Neural progenitor cell (in vitro differentiated cells): ENCODE measurements around the gene NDUFA6. TPM values are rescaled to one million over a fixed set of nuclear protein-coding genes. Genes with fewer than 3 reads are reported as not detected.
"Not testable (repeated sequence)": the region's sequence is repeated elsewhere in the genome, so short reads cannot be mapped to it uniquely, and the experiment has no call there.

ENCODE experiments used
- DNase-seq: peaks from one replicate; pipeline ENCODE4 v3.0.0-alpha.2; 2016; ENCODE audit warnings: low spot score
- H2AFZ ChIP-seq: fragments of 200-600 bp; sonication (generic); replicated peaks from 2 replicates; pipeline ENCODE4 v1.6.1; 2016; ENCODE audit warnings: antibody characterized with exemption
- H3F3A ChIP-seq: fragments of 200-600 bp; sonication (generic); 2 replicates; pipeline ENCODE4 v1.6.1; 2016; ENCODE audit warnings: antibody characterized with exemption, low read depth
- H3K27ac ChIP-seq: fragments of 200-600 bp; sonication (generic); 2 replicates; pipeline ENCODE4 v1.5.1; 2016; ENCODE audit warnings: mild to moderate bottlenecking
- H3K27me3 ChIP-seq: fragments of 200-600 bp; sonication (generic); 2 replicates; pipeline ENCODE4 v1.6.1; 2016; ENCODE audit warnings: mild to moderate bottlenecking, moderate library complexity
- H3K36me3 ChIP-seq: fragments of 200-600 bp; sonication (generic); 2 replicates; pipeline ENCODE4 v1.5.1; 2016
- H3K4me1 ChIP-seq: fragments of 200-600 bp; sonication (generic); 2 replicates; pipeline ENCODE4 v1.6.1; 2016; ENCODE audit warnings: mixed run types
- H3K4me2 ChIP-seq: fragments of 200-600 bp; sonication (generic); 2 replicates; pipeline ENCODE4 v1.6.1; 2016
- H3K4me3 ChIP-seq: fragments of 200-600 bp; sonication (generic); 2 replicates; pipeline ENCODE4 v1.5.1; 2016
- H3K79me2 ChIP-seq: fragments of 200-600 bp; sonication (generic); 2 replicates; pipeline ENCODE4 v1.6.1; 2016; ENCODE audit warnings: low read depth
- H3K9ac ChIP-seq: fragments of 200-600 bp; sonication (generic); 2 replicates; pipeline ENCODE4 v1.6.1; 2016
- H3K9me3 ChIP-seq: fragments of 200-600 bp; sonication (generic); 2 replicates; pipeline ENCODE4 v1.5.1; 2016; ENCODE audit warnings: low read depth
- H4K20me1 ChIP-seq: fragments of 200-600 bp; sonication (generic); 2 replicates; pipeline ENCODE4 v1.6.1; 2016; ENCODE audit warnings: low read depth
- H3K27ac Mint-ChIP-seq: 3 replicates; pipeline ENCODE4 v1.8.0; 2021; ENCODE audit warnings: mixed read lengths
- H3K27me3 Mint-ChIP-seq: 2 replicates; pipeline ENCODE4 v1.8.0; 2022; ENCODE audit warnings: low read depth, mild to moderate bottlenecking, inconsistent platforms, moderate library complexity, mixed read lengths; ENCODE audit not compliant: insufficient read depth
- H3K36me3 Mint-ChIP-seq: 3 replicates; pipeline ENCODE4 v1.8.0; 2021; ENCODE audit warnings: mixed read lengths
- H3K4me1 Mint-ChIP-seq: 3 replicates; pipeline ENCODE4 v1.8.0; 2021; ENCODE audit warnings: mixed read lengths
- H3K4me3 Mint-ChIP-seq: 3 replicates; pipeline ENCODE4 v1.8.0; 2021; ENCODE audit warnings: mild to moderate bottlenecking, moderate library complexity, mixed read lengths
- H3K9me3 Mint-ChIP-seq: 3 replicates; pipeline ENCODE4 v1.8.0; 2020; ENCODE audit warnings: mixed read lengths
- EZH2 ChIP-seq: fragments of 200-600 bp; sonication (generic); IDR thresholded peaks from 2 replicates; pipeline ENCODE4 v1.6.1; 2017; ENCODE audit warnings: antibody characterized with exemption, mild to moderate bottlenecking, moderate library complexity
- EZH2phosphoT487 ChIP-seq: fragments of 200-600 bp; sonication (generic); IDR thresholded peaks from 2 replicates; pipeline ENCODE4 v1.6.1; 2017; ENCODE audit warnings: antibody characterized with exemption
- total RNA-seq: library from RNA; depleted of rRNA; stranded (reverse); fragments of >200 nt; gene quantifications from 2 replicates; pipeline ENCODE4 v1.2.3, GENCODE V29; 2015; ENCODE audit warnings: low replicate concordance
- TF ChIP-seq, protein P1 (sequence below): fragments of 200-600 bp; sonication (generic); IDR thresholded peaks from 2 replicates; pipeline ENCODE4 v1.5.1; 2017; ENCODE audit warnings: antibody characterized with exemption, mild to moderate bottlenecking

NDUFA6 gene
- total RNA-seq, 1 donor from 2014 or later = 132 TPM

DNA sequence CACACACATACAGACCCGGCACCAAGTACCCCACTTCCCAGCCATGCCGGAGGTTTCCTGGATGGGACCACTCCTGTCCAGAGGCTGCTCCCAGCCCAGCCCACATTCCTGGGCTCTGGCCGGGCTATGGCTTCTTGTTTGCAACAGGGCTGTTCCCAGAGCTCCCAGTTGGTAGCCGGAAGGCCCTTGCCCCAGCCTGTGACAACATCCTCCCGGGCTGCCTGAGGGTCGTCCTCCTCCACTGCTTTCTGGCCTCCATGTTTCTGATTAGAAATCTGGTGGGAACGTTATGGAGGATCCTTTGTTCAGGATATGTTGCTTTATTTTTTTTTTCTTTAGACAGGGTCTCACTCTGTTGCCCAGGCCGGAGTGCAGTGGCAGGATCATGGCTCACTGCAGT lies 41.0 kb upstream of the NDUFA6 start:
- Histone ChIP-seq H3K4me2 (no peak overlapping the region), H3K36me3 (no peaks in the 10 kb centered on the region), H3K4me1 (no peaks in the 10 kb centered on the region), H3K79me2 (no peaks in the 10 kb centered on the region), H3K9ac (no peak overlapping the region), H2AFZ (no peak overlapping the region), H3K9me3 (no peaks in the 10 kb centered on the region), H3F3A (no peaks in the 10 kb centered on the region), H4K20me1 (no peaks in the 10 kb centered on the region), H3K4me3 (no peak overlapping the region), H3K27me3 (no peaks in the 10 kb centered on the region), H3K27ac (no peak overlapping the region)
- H3K4me1 Mint-ChIP-seq = no peaks in the 10 kb centered on the region
- no peak overlapping the region for H3K27ac Mint-ChIP-seq
- no peak overlapping the region for H3K4me3 Mint-ChIP-seq
- no peak for TF ChIP-seq EZH2phosphoT487
- TF ChIP-seq EZH2 = no peak
- TF ChIP-seq, protein P1, sequence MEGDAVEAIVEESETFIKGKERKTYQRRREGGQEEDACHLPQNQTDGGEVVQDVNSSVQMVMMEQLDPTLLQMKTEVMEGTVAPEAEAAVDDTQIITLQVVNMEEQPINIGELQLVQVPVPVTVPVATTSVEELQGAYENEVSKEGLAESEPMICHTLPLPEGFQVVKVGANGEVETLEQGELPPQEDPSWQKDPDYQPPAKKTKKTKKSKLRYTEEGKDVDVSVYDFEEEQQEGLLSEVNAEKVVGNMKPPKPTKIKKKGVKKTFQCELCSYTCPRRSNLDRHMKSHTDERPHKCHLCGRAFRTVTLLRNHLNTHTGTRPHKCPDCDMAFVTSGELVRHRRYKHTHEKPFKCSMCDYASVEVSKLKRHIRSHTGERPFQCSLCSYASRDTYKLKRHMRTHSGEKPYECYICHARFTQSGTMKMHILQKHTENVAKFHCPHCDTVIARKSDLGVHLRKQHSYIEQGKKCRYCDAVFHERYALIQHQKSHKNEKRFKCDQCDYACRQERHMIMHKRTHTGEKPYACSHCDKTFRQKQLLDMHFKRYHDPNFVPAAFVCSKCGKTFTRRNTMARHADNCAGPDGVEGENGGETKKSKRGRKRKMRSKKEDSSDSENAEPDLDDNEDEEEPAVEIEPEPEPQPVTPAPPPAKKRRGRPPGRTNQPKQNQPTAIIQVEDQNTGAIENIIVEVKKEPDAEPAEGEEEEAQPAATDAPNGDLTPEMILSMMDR = no peak
- H3K27me3 Mint-ChIP-seq = peaks cover 10% of the 10 kb centered on the region
- no peaks in the 10 kb centered on the region for H3K36me3 Mint-ChIP-seq
- no peak for DNase-seq
- no peaks in the 10 kb centered on the region for H3K9me3 Mint-ChIP-seq

DNA sequence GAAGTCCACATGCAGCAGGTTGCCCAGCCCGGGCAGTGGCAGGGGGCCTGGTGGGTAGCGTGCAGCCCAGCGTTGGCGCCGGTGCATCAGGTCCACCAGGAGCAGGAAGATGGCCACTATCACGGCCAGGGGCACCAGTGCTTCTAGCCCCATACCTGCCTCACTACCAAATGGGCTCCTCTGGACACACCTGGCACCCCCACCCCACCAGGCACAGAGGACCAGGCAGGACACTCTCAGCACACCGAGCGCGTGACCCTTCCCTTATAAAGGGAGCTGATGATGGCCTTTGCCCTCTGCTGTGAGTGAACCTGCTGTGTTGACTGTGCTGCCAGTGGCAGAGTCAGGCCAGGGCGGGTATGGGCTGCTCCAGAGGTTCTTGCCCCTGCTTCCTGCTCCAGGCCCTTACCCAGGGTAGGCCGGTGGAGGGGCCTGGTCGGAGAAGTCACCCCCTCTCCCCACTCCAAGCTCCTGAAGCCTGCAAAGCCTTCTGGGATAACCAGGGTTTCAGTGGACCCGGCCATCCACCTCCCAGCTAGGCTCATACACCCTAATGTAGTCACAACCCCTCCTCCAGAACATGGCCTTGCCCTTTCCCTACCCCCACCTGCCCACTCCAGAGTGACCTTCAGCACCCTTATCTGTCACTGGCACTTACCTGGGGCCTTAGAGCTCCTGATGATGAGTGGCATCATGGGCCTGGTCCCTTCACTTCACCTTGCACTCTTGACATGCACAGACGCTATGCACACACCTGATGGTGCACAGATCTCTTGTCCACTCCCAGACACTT lies 40.3 kb upstream of the NDUFA6 start, which contains the start of gene CYP2D6:
CYP2D6 (minus strand) TSS at position 172 of the 793 bp plus-strand sequence; CDS start at position 153, 19 bp downstream.
- H3K4me1 Mint-ChIP-seq, H3K9me3 Mint-ChIP-seq, H3K36me3 ChIP-seq, H3F3A ChIP-seq, H4K20me1 ChIP-seq, H3K4me3 ChIP-seq, H3K9me3 ChIP-seq, H3K4me2 ChIP-seq, H2AFZ ChIP-seq, H3K4me3 Mint-ChIP-seq, H3K27me3 ChIP-seq, H3K79me2 ChIP-seq, H3K36me3 Mint-ChIP-seq, H3K27ac ChIP-seq, H3K4me1 ChIP-seq, H3K9ac ChIP-seq, H3K27ac Mint-ChIP-seq, DNase-seq: not testable (repeated sequence)
- peaks cover 11% of the 10 kb centered on the region for H3K27me3 Mint-ChIP-seq

DNA sequence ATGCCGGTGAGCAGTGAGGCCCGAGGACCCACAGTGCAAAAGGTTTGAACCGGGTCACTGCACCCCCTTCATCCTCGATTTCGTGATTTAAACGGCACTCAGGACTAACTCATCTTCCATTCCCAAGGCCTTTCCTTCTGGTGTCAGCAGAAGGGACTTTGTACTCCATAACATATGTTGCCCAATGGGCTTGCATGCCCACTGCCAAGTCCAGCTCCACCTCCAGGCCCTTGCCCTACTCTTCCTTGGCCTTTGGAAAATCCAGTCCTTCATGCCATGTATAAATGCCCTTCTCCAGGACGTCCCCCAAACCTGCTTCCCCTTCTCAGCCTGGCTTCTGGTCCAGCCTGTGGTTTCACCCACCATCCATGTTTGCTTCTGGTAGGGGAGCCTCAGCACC lies 39.6 kb upstream of the NDUFA6 start:
- not testable (repeated sequence) for H3K27ac Mint-ChIP-seq, H3K27me3 ChIP-seq, H4K20me1 ChIP-seq, H3K36me3 ChIP-seq, H3F3A ChIP-seq, H3K4me1 Mint-ChIP-seq, H3K9me3 Mint-ChIP-seq, H3K9me3 ChIP-seq, H2AFZ ChIP-seq, DNase-seq, H3K9ac ChIP-seq, H3K4me2 ChIP-seq, H3K4me3 ChIP-seq, H3K4me1 ChIP-seq, H3K36me3 Mint-ChIP-seq, H3K79me2 ChIP-seq, H3K27ac ChIP-seq, H3K4me3 Mint-ChIP-seq
- H3K27me3 Mint-ChIP-seq = peaks cover 11% of the 10 kb centered on the region

DNA sequence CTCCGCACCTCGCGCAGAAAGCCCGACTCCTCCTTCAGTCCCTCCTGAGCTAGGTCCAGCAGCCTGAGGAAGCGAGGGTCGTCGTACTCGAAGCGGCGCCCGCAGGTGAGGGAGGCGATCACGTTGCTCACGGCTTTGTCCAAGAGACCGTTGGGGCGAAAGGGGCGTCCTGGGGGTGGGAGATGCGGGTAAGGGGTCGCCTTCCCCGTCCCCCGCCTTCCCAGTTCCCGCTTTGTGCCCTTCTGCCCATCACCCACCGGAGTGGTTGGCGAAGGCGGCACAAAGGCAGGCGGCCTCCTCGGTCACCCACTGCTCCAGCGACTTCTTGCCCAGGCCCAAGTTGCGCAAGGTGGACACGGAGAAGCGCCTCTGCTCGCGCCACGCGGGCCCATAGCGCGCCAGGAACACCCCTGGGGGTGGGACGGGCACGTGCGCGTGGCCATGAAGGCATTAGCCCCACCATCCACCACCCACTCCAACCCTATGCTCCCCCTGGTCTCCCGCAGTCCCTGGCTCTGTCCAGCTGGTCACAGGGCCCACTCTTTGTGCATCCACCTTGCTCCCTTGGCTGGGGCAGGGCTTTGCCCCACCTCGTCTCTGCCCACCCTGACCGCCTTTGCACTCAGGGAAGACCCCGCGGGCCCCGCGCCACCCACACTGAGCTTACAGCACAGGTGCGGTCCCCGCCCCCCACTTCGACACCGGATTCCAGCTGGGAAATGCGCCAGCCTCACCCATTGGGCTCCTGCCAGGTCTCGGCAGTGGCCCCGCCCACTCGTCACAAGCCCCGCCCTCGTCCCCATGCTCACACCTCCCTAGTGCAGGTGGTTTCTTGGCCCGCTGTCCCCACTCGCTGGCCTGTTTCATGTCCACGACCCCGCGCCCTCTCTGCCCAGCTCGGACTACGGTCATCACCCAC lies 38.5 kb upstream of the NDUFA6 start:
- H3K4me2 ChIP-seq, H3K9me3 ChIP-seq, H3K36me3 ChIP-seq, DNase-seq, H3K4me1 ChIP-seq, H2AFZ ChIP-seq, H3K27me3 Mint-ChIP-seq, H3K36me3 Mint-ChIP-seq, H3K4me3 Mint-ChIP-seq, H3K9me3 Mint-ChIP-seq, H3K27ac ChIP-seq, H3K4me1 Mint-ChIP-seq, H3K79me2 ChIP-seq, H3F3A ChIP-seq, H4K20me1 ChIP-seq, H3K27me3 ChIP-seq, H3K9ac ChIP-seq, H3K4me3 ChIP-seq: not testable (repeated sequence)
- H3K27ac Mint-ChIP-seq = peak overlapping the region; percentile 89

DNA sequence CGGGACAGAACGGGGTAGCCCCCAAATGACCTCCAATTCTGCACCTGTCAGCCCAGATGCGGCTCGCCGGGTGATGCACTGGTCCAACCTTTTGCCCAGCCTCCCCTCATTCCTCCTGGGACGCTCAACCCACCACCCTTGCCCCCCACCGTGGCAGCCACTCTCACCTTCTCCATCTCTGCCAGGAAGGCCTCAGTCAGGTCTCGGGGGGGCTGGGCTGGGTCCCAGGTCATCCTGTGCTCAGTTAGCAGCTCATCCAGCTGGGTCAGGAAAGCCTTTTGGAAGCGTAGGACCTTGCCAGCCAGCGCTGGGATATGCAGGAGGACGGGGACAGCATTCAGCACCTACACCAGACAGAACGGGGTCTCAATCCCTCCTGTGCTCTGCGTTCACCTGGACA lies 37.4 kb upstream of the NDUFA6 start:
- H4K20me1 ChIP-seq, H3K27ac ChIP-seq, H3K9ac ChIP-seq, H3K4me1 ChIP-seq, H3F3A ChIP-seq, H3K4me1 Mint-ChIP-seq, H3K36me3 Mint-ChIP-seq, H3K27ac Mint-ChIP-seq, DNase-seq, H3K4me2 ChIP-seq, H3K27me3 Mint-ChIP-seq, H3K9me3 Mint-ChIP-seq, H3K4me3 Mint-ChIP-seq, H3K4me3 ChIP-seq, H3K36me3 ChIP-seq, H2AFZ ChIP-seq, H3K79me2 ChIP-seq, H3K9me3 ChIP-seq, H3K27me3 ChIP-seq: not testable (repeated sequence)
